HepG2 (cell line): ENCODE results near the gene XPR1. TPM values are rescaled to one million over a fixed set of nuclear protein-coding genes. Genes with fewer than 3 reads are reported as not detected.
A peak's percentile ranks its signal among the peaks of the same experiment; 100 is the strongest.

ENCODE experiments used
- ATF3 ChIP-seq: sonication (generic); formaldehyde crosslinking; IDR thresholded peaks from 2 replicates; pipeline ENCODE4 v1.4.0; 2020; ENCODE audit warnings: missing genetic modification reagents
- CENPT ChIP-seq: sonication (generic); formaldehyde crosslinking; IDR thresholded peaks from 2 replicates; pipeline ENCODE4 v1.8.0; 2022; ENCODE audit warnings: low read depth, mild to moderate bottlenecking, moderate library complexity, missing genetic modification reagents
- ETS1 ChIP-seq: sonication (generic); formaldehyde crosslinking; IDR thresholded peaks from 2 replicates; pipeline ENCODE4 v1.4.0; 2020; ENCODE audit warnings: missing genetic modification reagents
- GATAD1 ChIP-seq: IDR thresholded peaks from 2 replicates; pipeline ENCODE4 v1.6.1; 2016; ENCODE audit warnings: missing genetic modification reagents, missing compliant biosample characterization
- HMG20B ChIP-seq: conservative IDR thresholded peaks from 2 replicates; pipeline ENCODE4 v1.6.1; 2016; ENCODE audit warnings: missing genetic modification reagents, missing compliant biosample characterization
- HOXA7 ChIP-seq: sonication (generic); formaldehyde crosslinking; IDR thresholded peaks from 2 replicates; pipeline ENCODE4 v1.8.1; 2022; ENCODE audit warnings: mild to moderate bottlenecking, missing genetic modification reagents, moderate library complexity
- KDM5A ChIP-seq: fragments of 200-600 bp; sonication (generic); IDR thresholded peaks from 2 replicates; pipeline ENCODE4 v1.7.0; 2018; ENCODE audit warnings: antibody characterized with exemption, mild to moderate bottlenecking, low read length, borderline replicate concordance
- KLF15 ChIP-seq: sonication (generic); formaldehyde crosslinking; IDR thresholded peaks from 2 replicates; pipeline ENCODE4 v1.8.1; 2023; ENCODE audit warnings: borderline replicate concordance, mild to moderate bottlenecking, inconsistent platforms, missing genetic modification reagents, mixed read lengths
- MYC ChIP-seq: sonication (generic); formaldehyde crosslinking; IDR thresholded peaks from 2 replicates; pipeline ENCODE4 v1.9.0; 2021; ENCODE audit warnings: missing genetic modification reagents, borderline replicate concordance
- NFE2 ChIP-seq: sonication (generic); formaldehyde crosslinking; IDR thresholded peaks from 2 replicates; pipeline ENCODE4 v1.4.0; 2020; ENCODE audit warnings: missing genetic modification reagents
- NR0B2 ChIP-seq: sonication (generic); formaldehyde crosslinking; IDR thresholded peaks from 2 replicates; pipeline ENCODE4 v1.4.0; 2020; ENCODE audit warnings: mild to moderate bottlenecking, missing genetic modification reagents
- SAP130 ChIP-seq: IDR thresholded peaks from 2 replicates; pipeline ENCODE4 v1.6.1; 2016; ENCODE audit warnings: low read depth
- WIZ ChIP-seq: sonication (generic); formaldehyde crosslinking; IDR thresholded peaks from 2 replicates; pipeline ENCODE4 v1.5.1; 2020; ENCODE audit warnings: mild to moderate bottlenecking, missing genetic modification reagents
- ZBTB43 ChIP-seq: sonication (generic); formaldehyde crosslinking; conservative IDR thresholded peaks from 2 replicates; pipeline ENCODE4 v1.4.0; 2020; ENCODE audit warnings: missing genetic modification reagents
- ZBTB8A ChIP-seq: sonication (generic); formaldehyde crosslinking; IDR thresholded peaks from 2 replicates; pipeline ENCODE4 v1.4.0; 2020; ENCODE audit warnings: mild to moderate bottlenecking, low read depth, missing genetic modification reagents, borderline replicate concordance
- ZFP91 ChIP-seq: sonication (generic); formaldehyde crosslinking; IDR thresholded peaks from 2 replicates; pipeline ENCODE4 v1.9.0; 2022; ENCODE audit warnings: missing genetic modification reagents, mild to moderate bottlenecking, borderline replicate concordance
- ZMYM3 ChIP-seq: sonication (generic); formaldehyde crosslinking; IDR thresholded peaks from 2 replicates; pipeline ENCODE4 v1.5.1; 2020; ENCODE audit warnings: mild to moderate bottlenecking, missing genetic modification reagents
- ZNF34 ChIP-seq: sonication (generic); formaldehyde crosslinking; IDR thresholded peaks from 2 replicates; pipeline ENCODE4 v1.4.0; 2020; ENCODE audit warnings: mild to moderate bottlenecking, missing genetic modification reagents, borderline replicate concordance
- ZNF562 ChIP-seq: sonication (generic); formaldehyde crosslinking; IDR thresholded peaks from 2 replicates; pipeline ENCODE4 v1.8.0; 2022; ENCODE audit warnings: missing genetic modification reagents, borderline replicate concordance
- ZNF576 ChIP-seq: sonication (generic); formaldehyde crosslinking; IDR thresholded peaks from 2 replicates; pipeline ENCODE4 v1.4.0; 2020; ENCODE audit warnings: mild to moderate bottlenecking, missing genetic modification reagents
- ZNF792 ChIP-seq: IDR thresholded peaks from 2 replicates; pipeline ENCODE4 v1.6.1; 2016
- polyA plus RNA-seq, 8 experiments: library from polyadenylated mRNA; depleted of rRNA in 3 of 8; stranded (reverse) in 7 of 8; unstranded in 1 of 8; fragments of >200 nt; fragmentation: Illumina TruSeq in 4 of 8; extraction: Trizol in 4 of 8; gene quantifications; 2 replicates each; pipeline versions ENCODE4 v1.2.1 to v1.2.3, GENCODE V29; 2011 to 2016; ENCODE audit warnings: low read depth in 4 of 8, missing spikeins in 1 of 8, mixed read lengths in 1 of 8; ENCODE audit not compliant: insufficient read depth in 1 of 8
- total RNA-seq, 5 experiments: library from RNA; depleted of rRNA; stranded (reverse); fragments of >200 nt; fragmentation: Illumina TruSeq; extraction: Trizol; gene quantifications; 2 replicates each; pipeline ENCODE4 v1.2.3, GENCODE V29; 2016; ENCODE audit warnings: low read depth in 1 of 5
- TF ChIP-seq, protein P1 (sequence below): sonication (generic); formaldehyde crosslinking; IDR thresholded peaks from 2 replicates; pipeline ENCODE4 v1.5.0; 2020; ENCODE audit warnings: mild to moderate bottlenecking, missing genetic modification reagents, moderate library complexity

XPR1 gene
- total and polyA plus RNA-seq, 2 of the 13 experiments (the other 11 are each of a cell fraction or from before 2014, with no cell fraction given): 22.3 to 23.6 TPM

GRCh38 chr1:180935326-180936109 lies 303.7 kb downstream of the XPR1 start (continued):
- TF ChIP-seq, protein P1, sequence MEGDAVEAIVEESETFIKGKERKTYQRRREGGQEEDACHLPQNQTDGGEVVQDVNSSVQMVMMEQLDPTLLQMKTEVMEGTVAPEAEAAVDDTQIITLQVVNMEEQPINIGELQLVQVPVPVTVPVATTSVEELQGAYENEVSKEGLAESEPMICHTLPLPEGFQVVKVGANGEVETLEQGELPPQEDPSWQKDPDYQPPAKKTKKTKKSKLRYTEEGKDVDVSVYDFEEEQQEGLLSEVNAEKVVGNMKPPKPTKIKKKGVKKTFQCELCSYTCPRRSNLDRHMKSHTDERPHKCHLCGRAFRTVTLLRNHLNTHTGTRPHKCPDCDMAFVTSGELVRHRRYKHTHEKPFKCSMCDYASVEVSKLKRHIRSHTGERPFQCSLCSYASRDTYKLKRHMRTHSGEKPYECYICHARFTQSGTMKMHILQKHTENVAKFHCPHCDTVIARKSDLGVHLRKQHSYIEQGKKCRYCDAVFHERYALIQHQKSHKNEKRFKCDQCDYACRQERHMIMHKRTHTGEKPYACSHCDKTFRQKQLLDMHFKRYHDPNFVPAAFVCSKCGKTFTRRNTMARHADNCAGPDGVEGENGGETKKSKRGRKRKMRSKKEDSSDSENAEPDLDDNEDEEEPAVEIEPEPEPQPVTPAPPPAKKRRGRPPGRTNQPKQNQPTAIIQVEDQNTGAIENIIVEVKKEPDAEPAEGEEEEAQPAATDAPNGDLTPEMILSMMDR (CRISPR knock-in tag): 0 out of 2 replicates have a peak, but pooled peaks have one; percentile 23
- TF ChIP-seq CENPT (CRISPR knock-in tag): 0 out of 2 replicates have a peak, but pooled peaks have one; percentile 70
- peak; percentile 83 for TF ChIP-seq SAP130 (CRISPR knock-in tag)
- no peak for TF ChIP-seq HOXA7
- no peak for TF ChIP-seq ZBTB8A (CRISPR knock-in tag)
- peak; percentile 75 for TF ChIP-seq ZMYM3
- no peak for TF ChIP-seq ATF3 (CRISPR knock-in tag)
- no peak for TF ChIP-seq KLF15 (CRISPR knock-in tag)
- no peak for TF ChIP-seq KDM5A
- no peak for TF ChIP-seq ZNF576
- peak; percentile 37; the same call in 1 of the 2 replicates for TF ChIP-seq ZBTB43 (CRISPR knock-in tag)
- TF ChIP-seq NFE2: no peak
- TF ChIP-seq NR0B2 (CRISPR knock-in tag): no peak
- TF ChIP-seq ZNF34 (CRISPR knock-in tag): no peak
- peak; percentile 42; the same call in 1 of the 2 replicates for TF ChIP-seq ZNF792 (CRISPR knock-in tag)
- no peak for TF ChIP-seq ZNF562
- TF ChIP-seq ETS1 (CRISPR knock-in tag): no peak
- TF ChIP-seq MYC (CRISPR knock-in tag): peak; percentile 64
- TF ChIP-seq GATAD1 (CRISPR knock-in tag): peak; percentile 47; the same call in 1 of the 2 replicates
- peak; percentile 75 for TF ChIP-seq ZFP91 (CRISPR knock-in tag)
- TF ChIP-seq WIZ: 0 out of 2 replicates have a peak, but pooled peaks have one; percentile 70
- TF ChIP-seq HMG20B (CRISPR knock-in tag): no peak
